Fibroblast of upper back skin (primary cell): Measurements from ENCODE around the gene GLIS2.

Source experiments
- DNase-seq: peaks from one replicate; pipeline ENCODE4 v3.0.0-alpha.2; 2013

GLIS2 gene

DNA sequence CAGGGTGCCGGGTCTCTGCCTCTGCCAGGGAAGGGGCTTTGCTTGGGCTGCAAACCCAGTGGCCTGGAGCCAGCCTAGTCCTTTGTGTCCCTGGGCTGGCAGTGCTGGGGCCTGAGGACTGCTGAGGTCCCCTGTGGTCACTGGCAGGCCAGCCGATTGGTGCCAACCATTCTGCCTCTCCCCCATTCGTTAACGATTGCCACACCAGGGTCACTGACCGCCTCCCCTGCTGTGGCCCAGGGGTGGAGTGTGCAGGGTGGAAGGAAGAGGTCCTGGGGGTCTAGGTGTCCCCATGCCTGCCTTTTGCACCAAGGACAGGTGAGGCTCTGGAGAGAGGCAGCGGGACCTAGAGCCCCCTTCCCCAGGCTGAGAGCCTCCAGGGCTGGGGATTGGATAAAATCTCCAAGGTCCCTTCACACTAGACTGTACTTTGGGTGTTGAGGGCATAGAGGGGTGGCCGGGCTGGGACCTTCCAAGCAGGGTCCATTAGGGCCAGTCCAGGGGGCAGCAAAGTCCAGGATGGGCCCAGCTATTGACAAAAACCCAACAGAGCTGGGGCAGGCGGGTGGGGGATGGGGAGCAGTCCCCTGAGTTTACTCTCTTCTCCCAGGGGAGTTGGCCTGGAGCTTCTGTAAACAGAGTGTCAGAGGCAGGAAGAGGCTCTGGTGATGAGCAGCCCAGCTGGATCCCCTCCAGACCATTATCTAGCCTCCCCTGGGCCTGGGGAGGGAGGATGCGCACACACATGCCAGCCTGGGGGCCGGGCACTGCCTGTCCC lies 56.9 kb downstream of the GLIS2 start:
- DNase-seq = peak; percentile 73

DNA sequence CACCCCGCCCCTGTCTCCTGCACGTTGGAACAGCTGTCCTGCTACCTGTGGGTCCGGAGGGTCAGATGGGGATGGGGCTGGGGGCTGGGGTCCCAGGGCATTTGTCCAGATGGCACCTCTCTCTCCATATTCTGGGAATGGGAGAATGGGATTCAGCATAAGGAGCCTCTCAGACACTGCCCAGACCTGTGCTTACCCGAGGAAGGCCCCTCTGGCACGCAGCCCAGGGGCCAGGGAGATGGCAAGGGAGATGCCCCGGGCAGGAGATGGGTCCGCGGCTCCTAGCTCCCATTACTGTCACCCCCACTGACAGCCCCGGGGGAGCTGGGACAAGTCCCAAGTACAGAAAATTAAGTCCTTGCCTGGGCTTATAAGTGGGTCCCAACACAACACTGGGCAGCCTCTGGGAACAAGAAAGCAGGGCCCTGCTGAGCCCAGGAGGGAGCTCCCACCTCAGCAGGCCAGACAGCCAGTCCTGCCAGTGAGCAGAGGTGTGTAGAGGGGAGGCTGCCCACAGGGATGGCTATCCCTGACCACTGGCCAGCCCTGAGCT lies 57.6 kb downstream of the GLIS2 start:
- DNase-seq = no peak

DNA sequence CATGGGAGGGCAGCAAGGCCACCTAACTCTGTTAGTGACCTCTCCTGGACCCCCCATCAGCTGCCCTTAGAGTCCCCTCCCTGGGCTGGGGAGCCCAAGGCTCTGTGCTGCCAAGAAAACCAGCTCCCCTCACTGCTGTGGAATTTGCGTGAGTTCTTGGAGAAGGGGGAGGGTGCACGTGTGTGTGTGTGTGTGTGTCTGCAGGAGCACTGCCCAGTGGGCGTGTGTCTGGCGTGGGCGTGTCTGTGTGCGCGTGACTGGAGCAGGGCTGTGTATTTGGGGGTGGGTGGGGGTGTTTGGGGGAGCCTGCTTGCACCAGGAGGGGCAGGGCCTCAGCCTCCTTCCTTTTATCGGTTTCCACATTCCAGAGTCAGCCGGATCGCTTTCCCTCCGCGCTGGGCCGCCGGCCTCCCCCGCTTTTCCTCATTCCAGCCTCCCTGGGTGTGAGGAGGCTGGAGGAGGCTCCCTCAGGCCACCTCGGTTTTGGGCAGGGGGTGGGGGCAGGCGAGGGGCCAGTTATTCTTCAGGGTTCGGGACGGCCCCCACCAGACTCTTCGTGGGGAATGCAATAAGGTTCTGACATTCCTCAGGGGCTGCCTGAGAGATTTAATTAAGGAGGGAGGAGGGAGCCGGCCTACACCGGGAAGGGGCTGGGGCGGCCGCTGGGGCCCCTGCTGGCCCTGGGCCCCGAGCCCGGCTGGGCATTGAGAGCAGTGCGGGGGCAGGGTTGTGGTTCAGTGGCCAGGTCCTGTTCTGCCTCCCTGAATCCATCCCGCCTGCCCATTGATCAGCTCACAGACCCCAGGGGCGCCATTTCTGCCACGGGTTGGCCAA lies 58.3 kb downstream of the GLIS2 start:
- peak; percentile 98 for DNase-seq

DNA sequence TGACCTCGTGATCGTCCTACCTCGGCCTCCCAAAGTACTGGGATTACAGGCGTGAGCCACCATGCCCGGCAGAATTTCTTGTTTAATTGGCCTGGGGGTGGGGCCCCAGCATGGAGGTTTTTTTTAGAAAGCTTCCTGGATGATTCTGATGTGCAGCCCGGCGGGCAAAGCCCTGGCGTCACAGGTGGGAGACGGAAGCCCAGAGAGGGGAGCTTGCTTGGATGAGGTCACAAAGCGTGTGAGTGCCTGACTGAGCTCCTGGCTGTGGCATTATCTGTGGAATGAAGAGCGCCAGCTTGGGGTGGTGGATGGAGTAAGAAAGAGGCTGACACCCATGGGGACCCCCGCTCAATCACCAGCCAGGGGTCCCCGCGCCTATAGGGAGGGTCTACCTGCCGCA lies 59.9 kb downstream of the GLIS2 start:
- no peak for DNase-seq

DNA sequence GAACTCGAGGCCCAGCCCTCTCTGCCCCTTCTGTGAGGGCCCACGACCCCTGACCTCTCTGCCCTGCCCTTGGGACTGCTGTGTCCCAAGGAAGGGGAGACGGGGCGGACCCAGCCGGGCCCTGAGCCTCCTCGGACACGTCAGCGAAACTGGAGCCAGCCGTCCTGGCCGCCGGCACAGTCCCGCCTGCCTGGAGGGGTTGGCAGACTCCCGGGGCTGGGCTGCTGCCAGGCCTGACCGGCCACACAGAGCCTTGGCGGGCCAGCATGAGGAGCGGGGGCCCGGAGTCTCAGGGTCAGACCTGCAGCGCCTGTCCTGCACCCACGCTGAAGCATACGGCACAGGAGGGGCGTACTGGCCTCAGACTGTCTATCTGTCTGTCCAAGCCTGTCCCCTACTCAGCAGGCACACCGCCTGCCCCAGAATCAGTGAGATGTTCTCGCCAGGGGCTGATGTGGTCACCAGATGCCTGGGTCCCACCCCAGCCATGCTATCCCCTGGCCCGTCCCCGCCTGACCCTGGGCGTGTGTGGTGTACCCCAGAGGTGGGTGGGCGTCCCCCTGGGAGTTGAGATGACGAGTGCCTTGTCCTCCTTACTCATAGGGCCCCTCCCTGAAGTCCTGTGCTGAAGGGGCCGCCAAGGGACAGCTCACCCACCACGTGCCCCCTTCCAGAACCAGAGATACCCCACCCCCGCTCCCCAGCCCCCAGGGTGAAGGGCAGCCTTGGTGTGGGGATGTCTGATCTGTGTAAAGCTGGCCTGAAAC lies 60.4 kb downstream of the GLIS2 start:
- peak; percentile 74 for DNase-seq

DNA sequence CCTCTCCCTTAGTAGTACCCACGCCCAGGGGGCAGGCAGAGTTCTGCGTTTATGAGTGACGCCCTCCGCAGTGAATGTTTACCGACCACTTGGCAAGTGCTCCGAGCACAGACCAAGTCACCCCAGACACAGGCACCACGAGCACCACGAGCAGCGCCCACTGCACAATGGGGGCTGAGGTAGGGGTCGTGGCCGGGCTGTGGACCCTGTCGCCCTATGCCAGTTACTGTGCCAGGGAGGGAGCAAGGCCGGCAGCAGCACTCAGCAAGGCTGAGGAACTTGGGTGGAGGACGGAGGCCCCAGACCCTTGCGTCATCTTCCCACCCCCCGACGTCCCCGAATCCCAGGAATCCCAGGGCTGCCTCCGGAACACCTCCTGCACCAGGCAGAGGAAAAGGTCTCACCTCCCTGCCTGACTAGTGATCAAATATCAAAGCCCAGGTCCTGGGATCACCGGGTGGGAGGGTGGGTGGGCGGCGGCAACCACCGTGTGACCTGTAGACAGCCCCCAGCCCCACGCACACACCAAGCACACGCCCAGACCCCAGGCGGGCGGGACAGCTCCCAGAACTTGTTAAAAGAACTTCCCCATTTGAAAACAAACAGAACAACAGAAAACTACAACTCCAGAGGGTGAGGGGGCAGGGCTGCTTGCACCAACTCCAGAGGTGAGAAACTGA lies 61.2 kb downstream of the GLIS2 start:
- no peak for DNase-seq

DNA sequence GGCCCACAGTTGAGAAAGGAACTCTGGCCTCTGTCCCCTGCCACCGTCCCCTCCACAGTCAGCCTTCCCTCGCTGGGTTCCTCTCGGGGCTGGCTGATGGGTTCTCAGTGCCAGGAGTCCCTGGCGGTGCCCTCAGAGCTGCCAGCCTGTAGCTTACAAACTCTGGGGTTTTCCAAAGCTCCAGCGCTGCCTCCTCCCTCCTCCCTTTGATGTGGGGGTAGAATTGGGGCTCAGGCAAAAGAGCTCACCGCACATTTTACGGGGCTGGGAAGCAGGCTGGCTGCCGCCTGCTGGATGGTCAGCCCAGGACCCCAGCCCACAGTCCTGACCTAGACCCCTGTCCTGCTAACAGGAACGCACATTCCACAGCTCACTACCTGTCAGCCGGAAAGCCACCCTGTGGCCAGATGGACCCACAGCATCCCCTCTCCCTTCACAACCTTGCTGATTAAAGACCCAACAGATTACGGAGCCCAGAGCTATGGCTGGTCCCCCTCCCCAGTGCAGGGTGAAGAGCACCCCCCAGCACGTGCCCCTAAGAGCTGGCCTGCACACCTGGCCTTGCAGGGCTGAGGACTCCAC lies 61.8 kb downstream of the GLIS2 start:
- no peak for DNase-seq

DNA sequence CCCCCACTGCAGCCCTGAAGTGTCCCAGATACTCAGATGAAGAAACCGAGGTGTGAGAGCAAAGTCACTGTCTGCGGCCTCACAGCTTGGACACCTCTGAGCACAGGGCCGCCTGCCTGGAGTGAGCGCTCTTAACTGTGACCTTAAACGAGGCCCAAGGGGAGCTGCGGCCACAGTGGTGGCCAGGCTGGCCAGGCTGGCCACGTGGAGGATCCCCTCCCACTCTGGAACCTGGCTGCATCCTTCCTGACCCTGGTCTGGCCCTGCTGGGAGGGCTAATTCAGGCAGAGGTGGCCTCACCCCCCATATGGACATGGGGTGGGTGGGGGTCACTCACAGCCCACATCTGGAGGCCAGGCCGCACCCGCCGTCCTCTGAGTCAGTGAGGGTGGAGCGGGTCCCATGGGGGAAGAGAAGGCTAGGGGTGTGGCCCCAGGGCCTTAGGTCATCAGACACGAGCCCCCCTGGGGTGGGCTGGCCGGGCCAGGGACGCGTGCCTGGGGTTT lies 62.3 kb downstream of the GLIS2 start:
- DNase-seq = peak; percentile 40

DNA sequence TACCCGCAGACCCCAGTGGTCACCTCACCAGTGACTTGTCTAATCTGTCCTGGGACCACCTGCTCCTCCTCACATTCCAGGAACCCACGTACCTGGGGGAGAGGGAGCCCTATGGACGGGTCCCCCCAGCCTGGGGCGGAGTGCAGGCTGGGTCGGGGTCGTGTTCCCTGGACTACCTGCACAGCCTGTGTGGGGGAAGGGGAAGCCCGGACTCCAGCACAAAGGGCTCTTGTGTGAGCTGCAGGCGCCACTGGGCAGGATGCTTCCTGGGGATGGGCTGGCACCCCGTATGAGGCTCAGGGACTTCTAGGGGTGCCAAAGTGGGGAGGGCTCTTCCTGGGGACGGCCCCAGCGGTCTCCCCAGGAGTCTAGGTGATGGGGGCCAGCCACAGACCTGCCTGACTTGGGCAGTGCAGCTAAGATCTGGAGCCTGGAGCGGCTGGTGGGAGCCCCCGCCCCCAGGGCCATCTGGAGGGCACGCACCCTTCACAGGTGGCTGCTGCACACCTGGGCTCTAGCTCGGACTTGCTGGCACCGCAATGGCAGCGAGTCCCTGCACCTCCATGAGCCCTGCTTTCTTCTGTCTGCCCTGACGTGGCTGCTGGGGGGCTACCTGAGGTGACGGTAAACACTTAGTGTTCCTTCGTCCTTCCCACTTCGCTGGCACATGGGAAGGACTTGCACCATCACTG lies 63.3 kb downstream of the GLIS2 start:
- no peak for DNase-seq

DNA sequence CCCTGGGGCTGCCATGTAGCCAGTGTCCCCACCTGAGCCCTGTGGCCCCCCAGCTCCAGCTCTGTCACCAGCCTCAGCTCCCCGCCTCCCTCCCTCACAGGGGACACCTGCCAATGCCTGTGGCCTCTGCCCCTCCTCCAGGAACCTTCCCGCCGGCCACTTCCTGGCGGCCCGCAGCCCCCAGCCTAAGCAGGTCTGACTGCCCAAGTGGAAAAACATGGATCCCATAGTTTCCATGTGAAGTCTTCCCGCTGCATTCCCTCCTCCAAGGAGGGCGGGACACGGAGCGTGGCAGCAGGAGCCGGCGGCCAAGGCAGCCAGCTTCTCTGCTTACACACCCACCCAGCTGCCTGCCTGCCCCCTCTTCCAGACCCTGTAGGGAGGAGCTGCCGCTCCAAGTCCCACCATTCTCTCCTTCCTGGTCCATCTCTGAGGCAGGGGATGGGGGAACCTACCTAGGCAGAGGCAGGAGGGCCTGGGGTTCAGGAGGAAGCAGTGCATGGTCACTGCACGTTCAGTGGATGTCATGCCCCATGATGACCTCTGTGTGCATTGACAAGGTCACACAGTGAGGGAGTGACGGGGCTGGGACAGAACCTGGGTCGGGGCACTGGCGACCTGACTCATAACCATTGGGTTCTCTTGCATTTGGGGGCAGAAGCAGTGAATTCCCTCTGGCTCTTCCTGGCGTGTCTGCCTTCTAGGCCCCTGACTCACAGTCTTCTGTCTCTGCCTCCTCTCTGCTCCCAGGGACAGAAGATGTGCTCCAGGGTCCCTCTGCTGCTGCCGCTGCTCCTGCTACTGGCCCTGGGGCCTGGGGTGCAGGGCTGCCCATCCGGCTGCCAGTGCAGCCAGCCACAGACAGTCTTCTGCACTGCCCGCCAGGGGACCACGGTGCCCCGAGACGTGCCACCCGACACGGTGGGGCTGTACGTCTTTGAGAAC lies 64.5 kb downstream of the GLIS2 start:
- no peak for DNase-seq

DNA sequence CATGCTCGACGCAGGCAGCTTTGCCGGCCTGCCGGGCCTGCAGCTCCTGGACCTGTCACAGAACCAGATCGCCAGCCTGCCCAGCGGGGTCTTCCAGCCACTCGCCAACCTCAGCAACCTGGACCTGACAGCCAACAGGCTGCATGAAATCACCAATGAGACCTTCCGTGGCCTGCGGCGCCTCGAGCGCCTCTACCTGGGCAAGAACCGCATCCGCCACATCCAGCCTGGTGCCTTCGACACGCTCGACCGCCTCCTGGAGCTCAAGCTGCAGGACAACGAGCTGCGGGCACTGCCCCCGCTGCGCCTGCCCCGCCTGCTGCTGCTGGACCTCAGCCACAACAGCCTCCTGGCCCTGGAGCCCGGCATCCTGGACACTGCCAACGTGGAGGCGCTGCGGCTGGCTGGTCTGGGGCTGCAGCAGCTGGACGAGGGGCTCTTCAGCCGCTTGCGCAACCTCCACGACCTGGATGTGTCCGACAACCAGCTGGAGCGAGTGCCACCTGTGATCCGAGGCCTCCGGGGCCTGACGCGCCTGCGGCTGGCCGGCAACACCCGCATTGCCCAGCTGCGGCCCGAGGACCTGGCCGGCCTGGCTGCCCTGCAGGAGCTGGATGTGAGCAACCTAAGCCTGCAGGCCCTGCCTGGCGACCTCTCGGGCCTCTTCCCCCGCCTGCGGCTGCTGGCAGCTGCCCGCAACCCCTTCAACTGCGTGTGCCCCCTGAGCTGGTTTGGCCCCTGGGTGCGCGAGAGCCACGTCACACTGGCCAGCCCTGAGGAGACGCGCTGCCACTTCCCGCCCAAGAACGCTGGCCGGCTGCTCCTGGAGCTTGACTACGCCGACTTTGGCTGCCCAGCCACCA lies 65.4 kb downstream of the GLIS2 start:
- DNase-seq = no peak

DNA sequence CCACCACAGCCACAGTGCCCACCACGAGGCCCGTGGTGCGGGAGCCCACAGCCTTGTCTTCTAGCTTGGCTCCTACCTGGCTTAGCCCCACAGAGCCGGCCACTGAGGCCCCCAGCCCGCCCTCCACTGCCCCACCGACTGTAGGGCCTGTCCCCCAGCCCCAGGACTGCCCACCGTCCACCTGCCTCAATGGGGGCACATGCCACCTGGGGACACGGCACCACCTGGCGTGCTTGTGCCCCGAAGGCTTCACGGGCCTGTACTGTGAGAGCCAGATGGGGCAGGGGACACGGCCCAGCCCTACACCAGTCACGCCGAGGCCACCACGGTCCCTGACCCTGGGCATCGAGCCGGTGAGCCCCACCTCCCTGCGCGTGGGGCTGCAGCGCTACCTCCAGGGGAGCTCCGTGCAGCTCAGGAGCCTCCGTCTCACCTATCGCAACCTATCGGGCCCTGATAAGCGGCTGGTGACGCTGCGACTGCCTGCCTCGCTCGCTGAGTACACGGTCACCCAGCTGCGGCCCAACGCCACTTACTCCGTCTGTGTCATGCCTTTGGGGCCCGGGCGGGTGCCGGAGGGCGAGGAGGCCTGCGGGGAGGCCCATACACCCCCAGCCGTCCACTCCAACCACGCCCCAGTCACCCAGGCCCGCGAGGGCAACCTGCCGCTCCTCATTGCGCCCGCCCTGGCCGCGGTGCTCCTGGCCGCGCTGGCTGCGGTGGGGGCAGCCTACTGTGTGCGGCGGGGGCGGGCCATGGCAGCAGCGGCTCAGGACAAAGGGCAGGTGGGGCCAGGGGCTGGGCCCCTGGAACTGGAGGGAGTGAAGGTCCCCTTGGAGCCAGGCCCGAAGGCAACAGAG lies 66.3 kb downstream of the GLIS2 start:
- DNase-seq = no peak

DNA sequence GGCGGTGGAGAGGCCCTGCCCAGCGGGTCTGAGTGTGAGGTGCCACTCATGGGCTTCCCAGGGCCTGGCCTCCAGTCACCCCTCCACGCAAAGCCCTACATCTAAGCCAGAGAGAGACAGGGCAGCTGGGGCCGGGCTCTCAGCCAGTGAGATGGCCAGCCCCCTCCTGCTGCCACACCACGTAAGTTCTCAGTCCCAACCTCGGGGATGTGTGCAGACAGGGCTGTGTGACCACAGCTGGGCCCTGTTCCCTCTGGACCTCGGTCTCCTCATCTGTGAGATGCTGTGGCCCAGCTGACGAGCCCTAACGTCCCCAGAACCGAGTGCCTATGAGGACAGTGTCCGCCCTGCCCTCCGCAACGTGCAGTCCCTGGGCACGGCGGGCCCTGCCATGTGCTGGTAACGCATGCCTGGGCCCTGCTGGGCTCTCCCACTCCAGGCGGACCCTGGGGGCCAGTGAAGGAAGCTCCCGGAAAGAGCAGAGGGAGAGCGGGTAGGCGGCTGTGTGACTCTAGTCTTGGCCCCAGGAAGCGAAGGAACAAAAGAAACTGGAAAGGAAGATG lies 67.0 kb downstream of the GLIS2 start:
- no peak for DNase-seq

DNA sequence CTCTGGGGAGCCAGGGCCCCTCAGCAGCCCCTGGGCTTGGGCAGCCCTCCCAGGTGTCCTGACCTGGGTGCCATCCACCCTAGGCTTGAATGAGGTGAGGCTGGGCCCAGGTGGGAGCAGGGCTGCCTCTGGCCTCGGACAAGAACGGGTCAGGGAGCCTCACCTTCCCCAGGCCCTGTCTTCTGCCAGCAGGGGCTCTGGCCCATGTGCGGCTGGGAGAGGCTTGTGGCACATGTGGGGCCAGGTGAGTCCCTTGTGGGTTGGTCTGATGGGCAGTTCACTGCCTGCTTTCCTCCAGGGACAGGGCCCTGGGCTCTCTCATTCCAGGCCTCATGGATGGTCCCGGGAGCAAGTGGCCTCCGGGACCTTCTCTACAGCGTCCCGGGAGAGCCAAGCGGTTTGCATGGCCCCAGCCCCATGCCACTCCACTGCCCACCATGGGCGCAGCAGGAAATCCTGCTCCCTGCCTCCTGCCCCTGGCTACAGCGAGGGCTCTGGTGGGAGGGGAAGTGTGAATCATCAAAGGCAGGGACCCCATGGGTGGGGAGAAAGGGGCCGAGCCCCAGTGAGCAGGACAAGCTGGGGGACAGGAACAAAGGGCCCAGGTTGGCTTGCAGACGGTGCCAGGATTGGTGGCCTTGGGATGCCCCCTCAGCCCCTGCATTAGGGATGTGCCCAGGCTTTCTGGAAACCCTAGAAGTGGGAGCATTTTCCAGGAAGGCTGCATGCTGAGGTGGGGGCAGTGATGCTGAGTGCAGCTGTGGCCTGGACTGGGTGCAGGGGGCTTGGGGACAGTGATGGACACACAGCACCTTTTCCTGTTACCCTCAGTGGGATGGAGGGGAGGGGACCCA lies 68.0 kb downstream of the GLIS2 start:
- DNase-seq = no peak

DNA sequence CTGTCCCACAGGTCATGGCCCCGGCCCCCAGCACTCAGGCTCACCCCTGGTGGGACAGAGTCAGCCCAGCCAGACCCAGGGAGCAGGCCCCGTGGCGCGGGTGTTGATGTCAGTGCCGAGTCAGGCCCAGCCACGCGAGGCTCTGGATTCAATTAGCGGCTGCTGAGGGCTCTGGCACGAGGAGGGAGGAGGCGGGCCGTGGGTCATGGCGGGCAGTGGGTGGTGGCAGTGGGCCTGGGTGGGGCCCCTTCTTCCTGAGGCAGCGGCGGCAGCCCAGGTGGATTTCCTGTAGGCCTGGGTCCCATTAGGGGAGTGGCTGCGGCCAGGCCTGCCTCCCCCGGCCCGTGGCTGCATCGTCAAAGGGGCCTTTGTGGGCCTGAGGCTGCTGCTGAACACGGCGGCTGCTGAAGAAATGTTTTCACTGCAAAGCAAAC lies 68.7 kb downstream of the GLIS2 start:
- DNase-seq = peak; percentile 70

DNA sequence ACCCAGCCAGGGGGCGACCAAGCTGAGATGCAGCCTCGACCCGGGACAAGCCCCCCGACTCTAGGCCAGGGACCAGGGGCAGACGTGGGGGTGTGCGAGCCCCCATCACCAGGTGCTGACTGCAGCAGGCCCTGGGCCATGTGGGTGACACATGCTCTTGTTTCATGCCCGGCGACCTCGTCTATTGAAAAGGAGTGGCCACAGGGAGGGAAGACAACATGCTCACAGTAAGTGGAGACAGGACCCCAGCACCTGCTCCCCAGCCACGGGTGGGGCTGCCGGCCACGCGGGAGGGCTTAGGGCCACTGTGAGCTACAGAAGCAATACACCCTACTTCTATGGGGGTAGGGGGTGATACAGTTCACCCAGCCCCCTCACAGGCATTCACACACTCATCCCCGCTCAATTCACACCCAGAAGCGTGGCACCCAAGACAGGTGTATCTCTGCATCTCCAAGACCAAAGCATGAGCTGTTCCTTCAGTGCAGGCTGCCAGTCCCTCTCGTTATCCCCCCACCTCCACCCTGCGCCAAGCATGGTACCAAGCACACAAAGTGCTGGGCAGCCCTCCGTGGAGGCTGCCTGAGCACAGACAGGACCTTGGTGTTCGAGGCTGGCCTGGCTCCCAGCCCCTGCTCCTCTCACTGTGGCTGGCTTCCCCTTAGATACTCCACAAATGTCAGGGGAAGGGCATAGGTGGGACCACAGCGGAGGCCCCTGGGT lies 69.4 kb downstream of the GLIS2 start:
- DNase-seq = no peak
